Spleen (tissue), 7 donors: Measurements from ENCODE around the gene FIZ1.

Experiments
- CTCF ChIP-seq, 11 experiments: fragments of 200-600 bp in 7 of 11; fragments of 450-650 bp in 4 of 11; sonication (generic) in 4 of 11; IDR thresholded peaks in 8 of 11; conservative IDR thresholded peaks in 3 of 11; 1 replicate in 7 of 11; 2 replicates in 4 of 11; pipeline versions ENCODE4 v1.4.0 to v1.8.0; 2016 to 2021; ENCODE audit warnings: antibody characterized with exemption in 11 of 11, inconsistent platforms in 4 of 11, mild to moderate bottlenecking in 1 of 11
- POLR2A ChIP-seq, 3 donors: fragments of 450-650 bp; IDR thresholded peaks; one replicate each; pipeline ENCODE4 v1.5.1; 2017; ENCODE audit warnings: antibody characterized with exemption in 3 of 3, mild to moderate bottlenecking in 1 of 3
- POLR2AphosphoS5 ChIP-seq, 3 donors: sonication (generic); formaldehyde crosslinking; IDR thresholded peaks; one replicate each; pipeline ENCODE4 v1.5.1; 2017; ENCODE audit warnings: antibody characterized with exemption in 3 of 3
- donor health status: DM: no; HTN: no; CAD: no; lungs with moderate emphysema.
- donor health status: DM: no; HTN: no; CAD: no.
- donor health status: DM: no; HTN: no; CAD: no.

DNA sequence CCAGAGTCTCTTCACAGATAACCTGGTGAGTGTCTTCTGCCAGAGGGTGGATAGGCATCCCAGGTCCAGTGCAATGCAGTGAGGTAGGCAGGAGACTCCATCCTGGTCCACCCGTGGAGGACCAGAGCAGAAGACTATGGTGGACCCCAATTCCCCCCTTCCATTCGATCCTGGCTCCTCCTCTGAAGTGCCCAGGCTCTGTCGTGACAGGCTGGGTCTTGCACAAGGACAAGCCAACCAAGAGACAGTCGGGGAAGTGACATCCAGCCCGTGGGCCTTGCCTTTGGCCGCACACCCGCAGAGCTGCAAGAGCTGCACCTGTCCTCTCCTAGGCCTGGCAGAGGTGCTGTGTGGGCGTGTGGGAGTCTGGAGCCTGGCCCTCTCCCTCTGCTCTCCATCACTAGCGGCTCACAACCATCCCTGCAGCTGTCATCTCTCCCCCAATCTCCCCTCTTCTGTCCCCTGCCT is 21.9 kb upstream of the FIZ1 start:
- TF ChIP-seq POLR2AphosphoS5 (IDR thresholded peaks at IDR 0.05): peak in 2 of 3 donors; percentile 14 to 19
- no peak for TF ChIP-seq POLR2A (IDR thresholded peaks at IDR 0.05)
- no peak for TF ChIP-seq CTCF (IDR thresholded peaks at IDR 0.05 in 8 of 11, conservative IDR thresholded peaks at IDR 0.05 in 3 of 11)
